HG03469 (cell line): ENCODE results near the gene MTA3.

Experiments used
- ATAC-seq: cut with Tn5 transposase; IDR thresholded peaks from one replicate; pipeline ENCODE4 v1.9.1; 2021; ENCODE audit warnings: mild to moderate bottlenecking, moderate library complexity, moderate number of reproducible peaks; ENCODE audit not compliant: unreplicated experiment

Gene MTA3

GRCh38 chr2:42653908-42654445 lies 85.5 kb downstream of the MTA3 start:
- no peak for ATAC-seq

GRCh38 chr2:42658306-42658705 lies 89.9 kb downstream of the MTA3 start:
- no peak for ATAC-seq

GRCh38 chr2:42659609-42660008 lies 91.2 kb downstream of the MTA3 start:
- no peak for ATAC-seq

GRCh38 chr2:42663106-42663780 lies 94.8 kb downstream of the MTA3 start:
- peak; percentile 52 for ATAC-seq

GRCh38 chr2:42663828-42664227 lies 95.4 kb downstream of the MTA3 start:
- peak; percentile 44 for ATAC-seq

GRCh38 chr2:42673989-42674579 lies 105.7 kb downstream of the MTA3 start:
- no peak for ATAC-seq

- ATAC-seq: no peak
Measured at GRCh38 chr2:42675815-42676214, 107.4 kb downstream of the MTA3 start.

- no peak for ATAC-seq
Measured at GRCh38 chr2:42685303-42685702, 116.9 kb downstream of the MTA3 start.

GRCh38 chr2:42693013-42693615 lies 124.7 kb downstream of the MTA3 start:
- ATAC-seq: no peak

GRCh38 chr2:42693688-42694479 lies 125.5 kb downstream of the MTA3 start:
- no peak for ATAC-seq

GRCh38 chr2:42696987-42697386 lies 128.6 kb downstream of the MTA3 start:
- ATAC-seq: no peak

- ATAC-seq: no peak
Measured at GRCh38 chr2:42698940-42699339, 130.5 kb downstream of the MTA3 start.

- no peak for ATAC-seq
Measured at GRCh38 chr2:42706836-42707235, 138.4 kb downstream of the MTA3 start.

GRCh38 chr2:42708179-42708578 lies 139.7 kb downstream of the MTA3 start:
- ATAC-seq: no peak

GRCh38 chr2:42711896-42712295 lies 143.5 kb downstream of the MTA3 start:
- no peak for ATAC-seq

- ATAC-seq: no peak
Measured at GRCh38 chr2:42712934-42713333, 144.5 kb downstream of the MTA3 start.

GRCh38 chr2:42713920-42714319 lies 145.5 kb downstream of the MTA3 start:
- ATAC-seq: no peak

- ATAC-seq: no peak
Measured at GRCh38 chr2:42714686-42715085, 146.3 kb downstream of the MTA3 start.

- ATAC-seq: no peak
Measured at GRCh38 chr2:42721898-42722297, 153.5 kb downstream of the MTA3 start.

- peak; percentile 94 for ATAC-seq
Measured at GRCh38 chr2:42722320-42723190, 154.1 kb downstream of the MTA3 start.
